CD4-positive, CD25-positive, alpha-beta regulatory T cell (primary cell): Measurements from ENCODE around the gene LPCAT2. TPM values are rescaled to one million over a fixed set of nuclear protein-coding genes. Genes with fewer than 3 reads are reported as not detected.

Experiments
- ATAC-seq, 2 donors: fragments of 150-1000 bp; cut with Tn5 transposase; one replicate each; pipeline ENCODE4 v1.10.0; 2021; ENCODE audit warnings: low read depth in 2 of 2, moderate number of reproducible peaks in 2 of 2, moderate library complexity in 1 of 2
- DNase-seq, 3 donors: peaks; one replicate each; pipeline versions ENCODE4 v3.0.0 to v3.0.0-alpha.2; 2012 to 2022; ENCODE audit warnings: mixed read lengths in 1 of 3
- H3K27ac ChIP-seq: one replicate; pipeline ENCODE4 v1.7.0; 2013; ENCODE audit warnings: mild to moderate bottlenecking, low read length; ENCODE audit not compliant: insufficient read depth, poor library complexity, severe bottlenecking
- H3K27me3 ChIP-seq: one replicate; pipeline ENCODE4 v1.7.0; 2013; ENCODE audit warnings: low read length; ENCODE audit not compliant: control insufficient read depth, insufficient read depth
- H3K36me3 ChIP-seq: one replicate; pipeline ENCODE4 v1.7.0; 2013; ENCODE audit warnings: mild to moderate bottlenecking, low read length, moderate library complexity; ENCODE audit not compliant: control insufficient read depth, insufficient read depth
- H3K4me1 ChIP-seq: 2 replicates; pipeline ENCODE4 v1.7.0; 2013; ENCODE audit warnings: mild to moderate bottlenecking, low read length; ENCODE audit not compliant: insufficient read depth, control insufficient read depth, poor library complexity, severe bottlenecking
- H3K4me3 ChIP-seq: one replicate; pipeline ENCODE4 v1.7.0; 2013; ENCODE audit warnings: low read depth, mild to moderate bottlenecking, low read length, moderate library complexity
- H3K9me3 ChIP-seq, 2 experiments: 1 replicate in 1 of 2; 2 replicates in 1 of 2; pipeline ENCODE4 v1.7.0; 2013; ENCODE audit warnings: low read length in 2 of 2, mild to moderate bottlenecking in 1 of 2, moderate library complexity in 1 of 2; ENCODE audit not compliant: control insufficient read depth in 2 of 2
- H3K27ac Mint-ChIP-seq, 3 donors: one replicate each; pipeline ENCODE4 v1.8.0; 2020 to 2022; ENCODE audit warnings: mild to moderate bottlenecking in 3 of 3, mixed read lengths in 3 of 3, moderate library complexity in 2 of 3
- H3K27me3 Mint-ChIP-seq: one replicate; pipeline ENCODE4 v1.8.0; 2022; ENCODE audit warnings: mild to moderate bottlenecking, mixed read lengths
- H3K36me3 Mint-ChIP-seq: one replicate; pipeline ENCODE4 v1.8.0; 2020; ENCODE audit warnings: mixed read lengths
- H3K4me1 Mint-ChIP-seq, 4 donors: one replicate each; pipeline ENCODE4 v1.8.0; 2020 to 2022; ENCODE audit warnings: mixed read lengths in 4 of 4, mild to moderate bottlenecking in 1 of 4
- H3K4me3 Mint-ChIP-seq, 4 donors: one replicate each; pipeline ENCODE4 v1.8.0; 2020 to 2022; ENCODE audit warnings: mild to moderate bottlenecking in 4 of 4, mixed read lengths in 4 of 4, moderate library complexity in 3 of 4
- H3K9me3 Mint-ChIP-seq, 7 donors: one replicate each; pipeline ENCODE4 v1.8.0; 2020 to 2022; ENCODE audit warnings: mixed read lengths in 7 of 7, mild to moderate bottlenecking in 3 of 7, moderate library complexity in 2 of 7
- polyA plus RNA-seq, 4 donors: library from polyadenylated mRNA; unstranded; fragments of 300-500 nt; fragmentation: Illumina TruSeq; gene quantifications; one replicate each; pipeline ENCODE4 v1.2.3, GENCODE V29; 2021
- total RNA-seq: library from RNA; stranded (reverse); gene quantifications from one replicate; pipeline ENCODE4 v1.2.3, GENCODE V29; 2022

Gene LPCAT2
- total and polyA plus RNA-seq, 5 donors from 2014 or later = 0.13 to 0.57 (median 0.14) TPM; not detected in 1

GRCh38 chr16:55565086-55565485 lies 56.2 kb downstream of the LPCAT2 start:
- H3K9me3 Mint-ChIP-seq = peaks cover 0 to 2% (median 0%) of the 10 kb centered on the region in 7 donors
- H3K27ac Mint-ChIP-seq = no peak overlapping the region

GRCh38 chr16:55566432-55567175 lies 57.7 kb downstream of the LPCAT2 start, which contains the start of gene CAPNS2:
TSS of gene CAPNS2 (plus strand) at chr16:55566684. CDS start at chr16:55566757, 73 bp downstream.
- no peak within 1 kb of the TSS for H3K4me3 Mint-ChIP-seq
- H3K36me3 Mint-ChIP-seq = no peaks in the 10 kb centered on the region
- Histone ChIP-seq H3K4me3 (no peak within 1 kb of the TSS), H3K4me1 (no peaks in the 10 kb centered on the region), H3K36me3 (no peaks in the 10 kb centered on the region), H3K9me3 (no peaks in the 10 kb centered on the region), H3K27ac (no peak within 1 kb of the TSS), H3K27me3 (no peaks in the 10 kb centered on the region)
- no peak for ATAC-seq
- no peak within 1 kb of the TSS for H3K27ac Mint-ChIP-seq
- peaks cover 0 to 2% (median 0%) of the 10 kb centered on the region in 7 donors for H3K9me3 Mint-ChIP-seq
- no peaks in the 10 kb centered on the region for H3K27me3 Mint-ChIP-seq
- H3K4me1 Mint-ChIP-seq = no peaks in the 10 kb centered on the region
- no peak for DNase-seq

More at GRCh38 chr16:55565086-55565485, 56.2 kb downstream of the LPCAT2 start:
- Mint-ChIP-seq H3K4me3 (no peak overlapping the region), H3K27me3 (peaks cover 4% of the 10 kb centered on the region), H3K4me1 (no peaks in the 10 kb centered on the region), H3K36me3 (no peaks in the 10 kb centered on the region)
- no peaks in the 10 kb centered on the region for H3K4me1 ChIP-seq
- H3K27ac ChIP-seq = no peak overlapping the region
- no peak overlapping the region for H3K4me3 ChIP-seq
- H3K36me3 ChIP-seq = no peaks in the 10 kb centered on the region
- ATAC-seq (no peak), DNase-seq (no peak)
- no peaks in the 10 kb centered on the region for H3K9me3 ChIP-seq
- no peaks in the 10 kb centered on the region for H3K27me3 ChIP-seq

- peaks cover 0 to 2% (median 0%) of the 10 kb centered on the region in 7 donors for H3K9me3 Mint-ChIP-seq
These were observed 58.5 kb downstream of the LPCAT2 start for GRCh38 chr16:55567382-55567781.

DNA sequence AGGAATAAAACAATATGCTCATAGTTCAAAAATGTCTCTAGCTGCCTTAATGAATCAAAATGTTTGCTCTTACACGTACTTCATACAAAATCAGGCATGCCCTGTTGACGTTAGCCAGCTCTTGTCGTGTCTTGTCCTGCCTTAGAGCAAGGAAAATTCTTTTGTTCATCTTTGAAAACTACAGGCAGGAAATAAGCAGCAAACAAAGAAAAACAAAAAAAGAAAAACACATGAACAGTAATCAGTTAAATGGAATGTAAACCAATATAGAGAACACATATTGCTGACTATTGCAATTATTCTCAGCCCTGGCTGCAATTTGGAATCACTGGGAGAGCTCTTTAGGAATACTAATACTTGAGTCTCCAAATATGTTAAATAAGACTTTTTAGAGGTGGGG lies 59.3 kb downstream of the LPCAT2 start:
- H3K9me3 Mint-ChIP-seq = peaks cover 0 to 2% (median 0%) of the 10 kb centered on the region in 7 donors

More at GRCh38 chr16:55567382-55567781, 58.5 kb downstream of the LPCAT2 start:
- no peak for DNase-seq
- Histone ChIP-seq H3K27ac (no peak overlapping the region), H3K4me1 (no peaks in the 10 kb centered on the region), H3K27me3 (no peaks in the 10 kb centered on the region), H3K36me3 (no peaks in the 10 kb centered on the region), H3K4me3 (no peak overlapping the region), H3K9me3 (no peaks in the 10 kb centered on the region)
- Mint-ChIP-seq H3K27ac (no peak overlapping the region), H3K4me1 (no peaks in the 10 kb centered on the region), H3K4me3 (no peak overlapping the region), H3K27me3 (no peaks in the 10 kb centered on the region), H3K36me3 (no peaks in the 10 kb centered on the region)
- no peak for ATAC-seq

DNA sequence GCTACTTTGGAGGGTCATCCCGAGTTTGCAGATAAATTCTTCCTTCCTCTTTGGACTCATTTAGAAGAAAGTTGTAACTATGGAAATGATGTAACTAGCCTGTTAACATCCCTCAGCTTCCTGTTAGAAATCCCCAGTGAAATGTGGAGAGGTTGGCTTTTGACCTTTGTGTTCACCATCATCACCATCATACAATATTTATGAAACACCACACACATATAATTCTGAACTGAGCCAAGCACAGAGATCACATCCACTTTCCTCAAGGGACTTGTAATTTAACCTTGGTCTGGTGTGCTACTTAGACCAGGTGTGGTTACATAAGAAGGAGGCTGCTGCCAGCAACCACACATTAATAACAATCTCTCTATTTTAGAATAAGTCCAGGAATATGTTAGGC lies 60.2 kb downstream of the LPCAT2 start:
- Histone ChIP-seq H3K4me3 (no peak overlapping the region), H3K9me3 (no peaks in the 10 kb centered on the region), H3K4me1 (no peaks in the 10 kb centered on the region), H3K27ac (no peak overlapping the region), H3K36me3 (no peaks in the 10 kb centered on the region), H3K27me3 (no peaks in the 10 kb centered on the region)
- ATAC-seq = no peak
- Mint-ChIP-seq H3K36me3 (no peaks in the 10 kb centered on the region), H3K4me3 (no peak overlapping the region), H3K27ac (no peak overlapping the region), H3K9me3 (peaks cover 0 to 2% (median 0%) of the 10 kb centered on the region in 7 donors), H3K4me1 (no peaks in the 10 kb centered on the region), H3K27me3 (no peaks in the 10 kb centered on the region)
- no peak for DNase-seq

More for the DNA sequence above, 59.3 kb downstream of the LPCAT2 start:
- no peak overlapping the region for H3K4me3 Mint-ChIP-seq
- Histone ChIP-seq H3K9me3 (no peaks in the 10 kb centered on the region), H3K27ac (no peak overlapping the region), H3K27me3 (no peaks in the 10 kb centered on the region), H3K36me3 (no peaks in the 10 kb centered on the region), H3K4me1 (no peaks in the 10 kb centered on the region), H3K4me3 (no peak overlapping the region)
- no peaks in the 10 kb centered on the region for H3K36me3 Mint-ChIP-seq
- H3K4me1 Mint-ChIP-seq = no peaks in the 10 kb centered on the region
- no peaks in the 10 kb centered on the region for H3K27me3 Mint-ChIP-seq
- no peak for ATAC-seq
- DNase-seq = no peak
- H3K27ac Mint-ChIP-seq = no peak overlapping the region

- Mint-ChIP-seq H3K9me3 (peaks cover 0 to 3% (median 0%) of the 10 kb centered on the region in 7 donors), H3K36me3 (no peaks in the 10 kb centered on the region), H3K4me1 (no peaks in the 10 kb centered on the region), H3K4me3 (no peak overlapping the region), H3K27me3 (no peaks in the 10 kb centered on the region), H3K27ac (no peak overlapping the region)
- no peak for ATAC-seq
- H3K36me3 ChIP-seq = no peaks in the 10 kb centered on the region
- no peaks in the 10 kb centered on the region for H3K27me3 ChIP-seq
- no peak overlapping the region for H3K4me3 ChIP-seq
- H3K27ac ChIP-seq = no peak overlapping the region
- DNase-seq = no peak
- no peaks in the 10 kb centered on the region for H3K9me3 ChIP-seq
- no peaks in the 10 kb centered on the region for H3K4me1 ChIP-seq
These were observed 61.3 kb downstream of the LPCAT2 start for GRCh38 chr16:55570159-55570558.

GRCh38 chr16:55571191-55571897 lies 62.5 kb downstream of the LPCAT2 start:
- Histone ChIP-seq H3K9me3 (no peaks in the 10 kb centered on the region), H3K36me3 (no peaks in the 10 kb centered on the region), H3K4me3 (no peak overlapping the region), H3K27ac (no peak overlapping the region), H3K27me3 (no peaks in the 10 kb centered on the region), H3K4me1 (no peaks in the 10 kb centered on the region)
- ATAC-seq (no peak), DNase-seq (no peak)
- no peaks in the 10 kb centered on the region for H3K36me3 Mint-ChIP-seq
- no peak overlapping the region for H3K4me3 Mint-ChIP-seq
- peaks cover 0 to 3% (median 0%) of the 10 kb centered on the region in 7 donors for H3K9me3 Mint-ChIP-seq
- H3K27me3 Mint-ChIP-seq = no peaks in the 10 kb centered on the region
- no peaks in the 10 kb centered on the region for H3K4me1 Mint-ChIP-seq
- no peak overlapping the region for H3K27ac Mint-ChIP-seq
